Measurements from ENCODE around the gene UMODL1.

Gene UMODL1

DNA sequence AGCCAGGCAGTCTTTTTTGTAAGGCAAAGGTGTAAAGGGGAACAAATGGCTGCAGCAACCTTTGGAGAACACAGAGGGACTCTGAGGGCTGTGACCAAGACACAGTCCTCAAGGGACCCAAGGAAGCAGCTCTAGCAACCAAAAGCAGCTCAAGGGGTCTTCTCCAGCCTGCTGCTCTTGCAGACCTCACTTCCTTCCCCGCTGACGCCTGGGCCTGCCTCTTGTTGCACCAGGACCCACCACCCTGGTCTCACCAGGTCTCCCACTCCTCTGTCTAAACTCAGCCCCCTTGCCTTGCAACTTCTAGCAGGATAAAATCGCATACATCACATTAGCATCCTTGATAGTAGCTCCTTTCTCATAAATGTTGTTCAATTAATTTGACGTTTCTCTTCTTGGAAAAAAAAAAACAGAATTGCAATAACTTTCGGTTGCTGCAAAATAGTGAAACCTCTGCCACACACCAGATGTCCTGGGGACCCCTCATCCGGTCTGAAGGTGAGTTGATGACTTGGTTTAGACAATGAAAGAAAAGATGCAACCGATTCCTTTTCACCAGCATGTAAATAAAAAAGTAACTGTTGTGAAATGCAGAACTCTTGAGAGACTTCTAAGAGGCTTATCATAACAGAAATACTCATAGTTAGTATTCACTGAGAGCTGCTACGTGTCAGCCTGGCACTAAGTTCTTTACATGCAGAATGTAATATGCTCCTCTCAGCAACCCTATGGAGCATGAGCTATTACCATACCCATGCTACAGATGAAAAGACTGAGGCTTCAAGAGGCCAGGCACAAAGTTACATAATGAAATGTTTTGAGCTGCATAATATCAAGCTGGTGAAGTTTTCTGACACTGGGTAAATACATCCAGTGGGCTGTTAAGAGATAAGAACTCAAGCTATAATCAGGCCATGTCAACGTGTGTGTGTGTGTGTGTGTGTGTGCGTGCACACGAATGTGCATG is 58.5 kb downstream of the UMODL1 start:
- no peak for DNase-seq (ENCODE audit: low read depth)

DNA sequence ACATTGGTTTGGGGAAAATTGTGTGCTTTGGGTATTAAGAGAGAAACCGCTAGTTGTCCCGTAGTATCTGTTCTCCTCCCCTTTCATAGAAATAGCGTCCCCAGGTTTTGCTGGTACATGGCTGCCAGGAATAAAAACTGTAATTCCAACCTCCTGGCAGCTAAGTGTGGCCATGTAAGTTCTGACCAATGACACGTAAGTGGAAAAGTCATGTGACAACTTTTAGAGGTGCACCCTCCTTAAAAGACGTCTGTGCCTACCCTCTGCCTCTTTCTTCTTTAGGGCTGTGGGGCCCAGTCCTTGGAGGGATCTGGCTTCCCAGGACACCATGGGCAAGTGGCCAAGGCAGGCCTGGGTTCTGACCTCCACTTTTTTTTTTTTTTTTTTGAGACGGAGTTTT is 59.3 kb downstream of the UMODL1 start:
- DNase-seq (ENCODE audit: low read depth) = no peak

DNA sequence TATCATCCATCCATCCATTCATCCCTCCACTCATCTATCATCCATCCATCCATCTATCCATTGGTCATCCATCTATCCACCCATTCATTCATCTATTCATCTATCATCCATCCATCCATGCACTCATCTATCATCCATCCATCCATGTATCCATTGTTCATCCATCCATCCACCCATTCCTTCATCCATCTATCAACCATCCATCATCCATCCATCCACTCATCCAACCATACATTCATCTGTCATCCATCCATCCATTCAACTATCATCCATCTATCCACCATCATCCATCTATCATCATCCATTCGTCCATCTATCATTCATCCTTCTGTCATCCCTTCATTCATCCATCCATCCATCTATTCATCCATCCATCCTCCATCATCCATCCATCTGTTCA is 61.1 kb downstream of the UMODL1 start:
- no peak for DNase-seq (ENCODE audit: low read depth)

- DNase-seq (ENCODE audit: low read depth) = no peak
Measured at GRCh38 chr21:42133131-42133530, 62.0 kb downstream of the UMODL1 start.

GRCh38 chr21:42135386-42136052 is 64.4 kb downstream of the UMODL1 start:
- no peak for DNase-seq (ENCODE audit: low read depth)

GRCh38 chr21:42137191-42137904 is 66.2 kb downstream of the UMODL1 start:
- DNase-seq (ENCODE audit: low read depth) = no peak

DNA sequence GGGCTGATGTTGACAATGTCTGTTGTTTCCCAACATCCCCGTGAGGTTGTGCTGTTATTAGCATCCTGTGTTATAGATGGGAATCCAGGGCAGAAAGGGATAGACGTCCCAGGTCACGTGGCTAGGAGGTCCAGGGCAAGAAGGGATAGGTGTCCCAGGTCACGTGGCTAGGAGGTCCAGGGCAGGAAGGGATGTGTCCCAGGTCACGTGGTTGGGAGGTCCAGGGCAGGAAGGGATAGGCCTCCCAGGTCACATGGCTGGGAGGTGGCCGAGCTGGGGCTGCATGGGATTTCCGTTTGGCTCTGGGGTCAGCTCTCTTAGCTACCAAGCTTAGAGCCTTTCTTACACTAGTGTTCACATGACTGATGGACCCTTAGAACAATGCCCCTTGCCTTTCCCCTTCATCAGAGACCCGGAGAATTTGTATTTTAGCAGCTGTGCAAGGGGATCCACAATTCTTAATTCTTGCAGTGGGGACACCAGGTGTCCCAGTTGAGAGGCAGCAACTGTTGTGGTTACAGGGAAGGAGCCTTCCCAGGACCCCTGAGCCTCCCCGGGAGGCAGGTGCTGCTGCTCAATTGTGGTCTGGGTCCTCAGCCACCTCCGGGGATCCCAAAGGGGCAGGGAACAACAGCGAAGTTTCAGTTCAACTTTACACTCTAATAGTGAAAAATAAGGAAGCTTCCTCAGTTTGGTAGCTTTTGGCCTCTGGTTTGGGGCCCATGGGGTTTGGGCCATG is 69.2 kb downstream of the UMODL1 start:
- DNase-seq (ENCODE audit: low read depth) = no peak

- DNase-seq (ENCODE audit: low read depth) = no peak
Measured at GRCh38 chr21:42141643-42142042, 70.5 kb downstream of the UMODL1 start.

- DNase-seq (ENCODE audit: low read depth) = no peak
Measured at GRCh38 chr21:42142141-42142540, 71.0 kb downstream of the UMODL1 start.

GRCh38 chr21:42142627-42143026 is 71.5 kb downstream of the UMODL1 start:
- no peak for DNase-seq (ENCODE audit: low read depth)

- no peak for DNase-seq (ENCODE audit: low read depth)
Measured at GRCh38 chr21:42143111-42143510, 72.0 kb downstream of the UMODL1 start.

DNA sequence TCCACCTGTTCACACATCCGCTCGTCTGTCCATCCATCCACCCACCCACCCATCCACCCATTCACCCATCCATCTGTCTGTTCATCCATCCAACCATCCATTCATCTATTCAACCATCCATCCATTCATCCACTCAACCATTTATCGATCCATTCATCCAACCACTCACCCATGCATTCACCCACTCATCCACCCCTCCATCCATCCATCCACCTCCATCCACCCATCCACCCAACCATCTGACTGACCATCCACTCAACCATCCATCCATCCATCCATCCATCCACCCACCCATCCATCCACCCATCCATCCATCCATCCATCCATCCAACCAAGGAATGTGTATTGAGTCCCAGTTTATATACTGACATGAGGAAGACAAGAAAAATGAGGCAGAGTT is 73.1 kb downstream of the UMODL1 start:
- DNase-seq (ENCODE audit: low read depth) = no peak

DNA sequence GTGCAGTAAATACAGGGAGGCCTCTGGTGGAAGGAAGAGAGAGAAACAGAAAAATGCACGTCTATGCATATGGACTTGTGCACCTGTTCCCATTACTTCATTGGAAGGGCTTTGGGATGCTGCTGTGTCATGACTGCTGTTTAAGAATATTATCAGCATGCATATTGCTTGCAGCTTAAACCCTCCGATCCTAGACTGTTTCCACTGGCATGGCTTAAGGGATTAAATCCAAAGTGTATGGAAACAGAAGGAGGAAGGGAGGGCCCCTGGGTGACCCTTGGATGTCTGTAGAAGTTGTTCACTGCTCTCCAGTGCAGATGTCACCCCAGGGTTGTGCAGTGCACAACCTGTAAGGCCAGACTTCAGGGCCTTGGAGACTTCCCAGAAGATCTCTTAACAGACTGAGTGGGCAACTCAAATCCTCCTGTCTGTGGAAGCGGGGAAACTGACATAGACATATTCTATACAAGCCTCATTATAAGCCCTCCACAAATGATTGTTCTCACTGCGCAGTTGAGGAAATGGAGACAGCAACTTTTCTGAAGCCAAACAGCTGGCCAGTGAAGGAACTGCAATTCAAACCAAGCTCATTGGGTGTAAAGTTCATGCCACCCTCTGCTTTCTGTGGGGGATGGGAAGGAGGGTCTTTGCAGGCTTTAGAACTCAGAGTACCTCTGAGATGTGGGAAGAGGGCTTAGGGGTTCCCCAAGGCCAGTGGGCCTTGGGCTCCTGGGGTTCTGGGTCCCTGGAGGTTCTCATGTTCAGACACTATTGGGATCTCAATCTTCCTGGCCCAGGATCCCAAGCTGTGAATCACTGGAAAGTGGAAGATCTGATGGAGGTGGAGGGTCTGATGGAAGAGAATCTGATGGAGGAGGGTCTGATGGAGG is 73.8 kb downstream of the UMODL1 start:
- DNase-seq (ENCODE audit: low read depth) = no peak

DNA sequence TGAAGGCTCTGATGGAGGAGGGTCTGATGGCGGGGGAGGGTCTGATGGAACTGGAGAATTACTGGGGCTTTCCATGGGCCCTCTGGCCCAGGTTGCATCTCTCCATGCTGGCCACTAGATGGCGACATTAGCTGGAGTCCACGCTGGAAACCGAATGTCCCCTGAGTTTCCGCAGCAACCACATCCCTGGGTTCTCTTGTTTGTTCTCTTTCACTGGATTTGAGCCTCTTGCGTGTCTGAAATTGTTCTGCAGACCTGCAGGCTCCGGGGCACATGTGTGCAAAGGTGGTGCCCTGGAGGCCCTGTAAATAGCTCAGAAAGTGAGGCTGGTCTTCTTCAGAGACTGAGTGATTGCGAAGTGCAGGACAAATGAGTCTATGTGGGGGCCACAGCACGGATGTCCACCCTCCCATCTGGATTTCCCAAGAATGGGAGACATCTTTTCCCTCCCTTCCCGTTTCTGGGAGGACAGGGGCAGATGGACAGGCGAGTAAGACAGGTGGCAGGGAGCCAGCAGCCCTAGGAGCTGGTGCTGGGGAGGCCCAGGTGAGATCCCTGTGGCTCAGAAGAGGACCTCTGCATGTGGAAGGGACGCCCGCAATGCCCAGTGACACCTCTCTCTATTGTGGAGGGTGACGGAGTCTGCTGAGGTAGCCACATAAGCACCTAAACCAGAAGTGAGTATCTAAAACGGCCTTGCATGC is 74.6 kb downstream of the UMODL1 start:
- DNase-seq (ENCODE audit: low read depth) = no peak

GRCh38 chr21:42146273-42146805 is 75.2 kb downstream of the UMODL1 start:
- no peak for DNase-seq (ENCODE audit: low read depth)

DNA sequence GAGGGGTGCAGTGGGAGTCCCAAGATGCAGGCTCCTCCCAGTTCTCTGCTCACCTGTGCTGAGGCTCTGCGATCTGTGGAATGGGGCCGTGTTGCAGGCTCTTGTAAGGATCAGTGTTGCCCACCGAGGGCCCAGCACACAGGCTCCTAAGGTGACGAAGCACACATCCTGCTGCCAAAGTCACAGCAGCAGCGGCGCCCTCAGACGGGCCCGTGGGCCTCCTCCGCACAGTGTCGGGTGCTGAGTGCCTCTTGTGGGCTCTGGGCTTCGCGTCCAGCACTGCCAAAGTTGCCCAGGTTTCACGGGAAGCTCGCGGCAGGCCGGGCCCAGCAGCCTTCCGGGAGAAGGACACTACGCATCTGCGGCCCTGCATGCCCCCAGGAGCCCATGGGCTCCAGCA is 75.7 kb downstream of the UMODL1 start:
- DNase-seq (ENCODE audit: low read depth) = no peak

DNA sequence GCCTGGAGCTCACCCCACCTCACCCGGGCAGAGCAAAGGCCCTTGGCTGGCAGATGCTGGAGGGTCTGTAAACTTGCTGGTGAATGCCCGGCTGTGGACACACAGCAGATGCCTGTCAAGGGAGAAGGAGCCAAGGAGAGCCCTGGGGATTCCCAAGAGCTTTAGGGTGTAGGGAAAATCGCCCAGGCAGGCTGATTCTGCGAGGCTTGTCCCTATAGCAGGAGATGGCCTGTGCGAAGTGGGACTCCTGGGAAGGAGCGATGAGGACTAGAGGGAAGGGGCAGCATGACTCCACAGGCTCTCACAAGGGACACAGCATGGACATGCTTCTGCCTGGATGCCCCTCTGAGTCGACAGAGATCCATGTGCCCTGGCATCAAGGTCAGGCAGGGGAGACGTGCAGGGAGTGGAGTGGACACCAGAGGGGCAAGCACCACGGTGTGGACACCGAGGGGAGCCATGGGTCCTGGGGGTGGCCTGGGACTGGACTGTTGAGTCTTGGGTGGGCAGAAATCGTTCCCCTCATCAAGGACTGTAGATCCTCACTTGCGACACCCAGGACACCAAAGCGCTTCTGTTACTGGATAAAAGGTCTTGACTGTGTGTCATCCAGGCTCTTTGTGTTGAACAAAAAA is 76.4 kb downstream of the UMODL1 start:
- no peak for DNase-seq (ENCODE audit: low read depth)

- no peak for DNase-seq (ENCODE audit: low read depth)
Measured at GRCh38 chr21:42148097-42148496, 77.0 kb downstream of the UMODL1 start.

DNA sequence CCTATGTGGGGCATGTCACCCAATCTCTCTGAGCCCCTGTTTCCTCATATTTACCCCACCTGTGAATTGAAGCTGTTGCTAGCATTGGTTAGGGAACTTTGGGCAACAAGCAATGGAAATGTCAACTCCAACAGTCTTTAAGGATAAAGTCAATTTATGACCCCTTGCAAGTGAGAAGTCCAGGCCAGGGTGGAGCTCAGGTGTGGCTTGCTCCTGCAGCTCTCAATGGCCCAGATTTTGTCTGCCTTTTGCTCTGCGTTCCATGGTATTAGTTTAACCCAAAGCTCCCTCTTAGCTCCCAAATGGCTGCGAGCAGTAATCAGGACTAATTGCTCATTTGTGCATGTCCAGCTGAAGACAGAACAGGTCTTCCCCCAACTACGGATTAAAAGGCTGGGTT is 77.5 kb downstream of the UMODL1 start:
- no peak for DNase-seq (ENCODE audit: low read depth)
